ENCODE results near the gene SLIT3.

Gene SLIT3

DNA sequence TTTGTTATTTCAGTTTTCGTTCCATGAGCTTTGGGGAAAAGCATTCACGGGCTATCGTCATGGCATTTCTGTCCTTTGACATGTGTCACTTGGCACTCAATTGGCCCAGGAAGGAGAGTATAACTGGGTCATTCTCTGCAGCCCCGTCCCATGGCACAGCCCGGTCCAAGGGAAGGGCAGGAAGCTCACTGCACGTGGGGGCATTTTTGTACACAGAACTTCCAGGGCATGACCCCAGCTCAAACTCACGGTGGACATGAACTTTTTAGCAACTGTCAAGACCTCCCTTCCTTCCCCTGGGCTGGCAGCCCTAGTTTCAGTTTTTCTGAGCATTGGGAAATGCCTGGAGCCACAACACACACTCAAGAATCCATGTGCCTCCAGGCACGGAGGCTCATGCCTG lies 560.1 kb downstream of the SLIT3 start:
- Mint-ChIP-seq H3K27ac (no peak overlapping the region), H3K4me1 (ENCODE audit: low read depth) (peaks cover 4% of the 10 kb centered on the region), H3K9me3 (peaks cover 4% of the 10 kb centered on the region), H3K36me3 (ENCODE audit: low read depth) (no peaks in the 10 kb centered on the region), H3K4me3 (no peak overlapping the region), H3K27me3 (peaks cover 2% of the 10 kb centered on the region)
- DNase-seq = no peak

GRCh38 chr5:168740092-168740800 lies 560.7 kb downstream of the SLIT3 start:
- Mint-ChIP-seq H3K27me3 (peaks cover 2% of the 10 kb centered on the region), H3K36me3 (ENCODE audit: low read depth) (no peaks in the 10 kb centered on the region), H3K4me1 (ENCODE audit: low read depth) (peaks cover 6% of the 10 kb centered on the region)

GRCh38 chr5:168737066-168737465 lies 563.9 kb downstream of the SLIT3 start:
- peaks cover 13% of the 10 kb centered on the region for H3K4me1 Mint-ChIP-seq (ENCODE audit: low read depth)
- H3K27ac Mint-ChIP-seq = no peak overlapping the region
- no peaks in the 10 kb centered on the region for H3K9me3 Mint-ChIP-seq
- no peaks in the 10 kb centered on the region for H3K36me3 Mint-ChIP-seq (ENCODE audit: low read depth)
- H3K27me3 Mint-ChIP-seq = peaks cover 4% of the 10 kb centered on the region
- H3K4me3 Mint-ChIP-seq = no peak overlapping the region
- no peak for DNase-seq

More at GRCh38 chr5:168740092-168740800, 560.7 kb downstream of the SLIT3 start:
- H3K27ac Mint-ChIP-seq = no peak overlapping the region
- DNase-seq = no peak
- H3K9me3 Mint-ChIP-seq = peaks cover 4% of the 10 kb centered on the region
- H3K4me3 Mint-ChIP-seq = no peak overlapping the region

DNA sequence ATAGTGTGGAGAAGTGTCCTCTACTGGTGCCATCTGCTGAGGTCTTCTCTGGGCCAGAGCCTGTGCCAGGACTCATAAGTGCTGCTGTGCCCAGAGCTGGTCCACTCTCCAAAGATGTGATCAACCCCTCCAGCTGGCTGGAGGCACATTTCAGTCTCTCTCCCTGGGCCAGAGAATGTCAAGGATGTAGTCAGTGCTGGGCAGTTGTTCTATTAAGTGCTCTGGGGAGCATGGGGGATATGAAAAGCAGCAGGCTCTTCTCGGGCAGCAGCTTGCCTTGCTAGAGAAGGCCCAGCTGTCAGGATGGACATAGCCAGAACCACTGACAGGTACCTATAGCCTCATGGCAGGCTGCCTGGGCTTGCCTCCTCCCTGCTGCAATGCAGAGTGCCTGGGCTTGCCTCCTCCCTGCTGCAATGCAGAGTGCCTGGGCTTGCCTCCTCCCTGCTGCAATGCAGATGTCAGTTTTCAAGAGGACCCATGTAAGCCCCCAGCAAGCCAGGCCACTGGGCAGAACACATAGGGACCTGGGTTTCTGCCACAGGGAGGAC lies 564.6 kb downstream of the SLIT3 start:
- no peak overlapping the region for H3K4me3 Mint-ChIP-seq
- H3K27ac Mint-ChIP-seq = no peak overlapping the region
- H3K4me1 Mint-ChIP-seq (ENCODE audit: low read depth) = peaks cover 13% of the 10 kb centered on the region
- no peak for DNase-seq
- peaks cover 2% of the 10 kb centered on the region for H3K27me3 Mint-ChIP-seq
- H3K9me3 Mint-ChIP-seq = no peaks in the 10 kb centered on the region
- no peaks in the 10 kb centered on the region for H3K36me3 Mint-ChIP-seq (ENCODE audit: low read depth)

GRCh38 chr5:168734620-168735300 lies 566.2 kb downstream of the SLIT3 start:
- H3K27me3 Mint-ChIP-seq = peaks cover 6% of the 10 kb centered on the region
- no peaks in the 10 kb centered on the region for H3K36me3 Mint-ChIP-seq (ENCODE audit: low read depth)
- DNase-seq = no peak
- H3K27ac Mint-ChIP-seq = no peak overlapping the region
- H3K4me1 Mint-ChIP-seq (ENCODE audit: low read depth) = peaks cover 13% of the 10 kb centered on the region
- no peak overlapping the region for H3K4me3 Mint-ChIP-seq
- peaks cover 4% of the 10 kb centered on the region for H3K9me3 Mint-ChIP-seq

GRCh38 chr5:168734119-168734518 lies 566.8 kb downstream of the SLIT3 start:
- no peaks in the 10 kb centered on the region for H3K36me3 Mint-ChIP-seq (ENCODE audit: low read depth)
- H3K4me1 Mint-ChIP-seq (ENCODE audit: low read depth) = peaks cover 13% of the 10 kb centered on the region
- peaks cover 8% of the 10 kb centered on the region for H3K9me3 Mint-ChIP-seq
- H3K4me3 Mint-ChIP-seq = no peak overlapping the region
- H3K27ac Mint-ChIP-seq = no peak overlapping the region
- DNase-seq = no peak
- H3K27me3 Mint-ChIP-seq = peaks cover 10% of the 10 kb centered on the region

GRCh38 chr5:168728546-168729211 lies 572.3 kb downstream of the SLIT3 start:
- H3K9me3 Mint-ChIP-seq = peaks cover 27% of the 10 kb centered on the region
- H3K4me3 Mint-ChIP-seq = no peak overlapping the region
- peaks cover 23% of the 10 kb centered on the region for H3K27me3 Mint-ChIP-seq
- H3K36me3 Mint-ChIP-seq (ENCODE audit: low read depth) = no peaks in the 10 kb centered on the region
- H3K4me1 Mint-ChIP-seq (ENCODE audit: low read depth) = no peaks in the 10 kb centered on the region
- H3K27ac Mint-ChIP-seq = no peak overlapping the region
- no peak for DNase-seq

DNA sequence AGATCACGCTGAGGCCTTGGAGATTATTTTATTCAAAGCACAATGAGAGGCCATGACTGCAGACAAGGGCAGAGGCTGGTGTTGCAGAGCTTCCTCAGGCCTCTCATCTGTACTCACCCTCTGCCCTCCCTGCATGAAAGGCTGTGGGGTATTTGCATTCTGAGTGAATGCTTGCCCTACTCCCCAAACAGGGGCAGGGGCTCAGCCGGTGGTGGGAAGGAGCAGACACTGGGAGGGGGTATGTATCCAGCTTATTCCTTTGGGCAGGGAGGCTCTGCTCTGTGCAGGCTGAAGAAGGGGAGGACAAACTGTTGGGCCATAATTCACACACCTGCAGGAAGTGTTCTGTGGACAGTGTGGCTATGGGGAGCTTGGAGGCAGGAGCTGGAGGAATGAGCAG lies 573.4 kb downstream of the SLIT3 start:
- Mint-ChIP-seq H3K9me3 (peaks cover 27% of the 10 kb centered on the region), H3K36me3 (ENCODE audit: low read depth) (no peaks in the 10 kb centered on the region), H3K27ac (no peak overlapping the region), H3K4me3 (no peak overlapping the region), H3K4me1 (ENCODE audit: low read depth) (no peaks in the 10 kb centered on the region), H3K27me3 (peaks cover 32% of the 10 kb centered on the region)
- no peak for DNase-seq

DNA sequence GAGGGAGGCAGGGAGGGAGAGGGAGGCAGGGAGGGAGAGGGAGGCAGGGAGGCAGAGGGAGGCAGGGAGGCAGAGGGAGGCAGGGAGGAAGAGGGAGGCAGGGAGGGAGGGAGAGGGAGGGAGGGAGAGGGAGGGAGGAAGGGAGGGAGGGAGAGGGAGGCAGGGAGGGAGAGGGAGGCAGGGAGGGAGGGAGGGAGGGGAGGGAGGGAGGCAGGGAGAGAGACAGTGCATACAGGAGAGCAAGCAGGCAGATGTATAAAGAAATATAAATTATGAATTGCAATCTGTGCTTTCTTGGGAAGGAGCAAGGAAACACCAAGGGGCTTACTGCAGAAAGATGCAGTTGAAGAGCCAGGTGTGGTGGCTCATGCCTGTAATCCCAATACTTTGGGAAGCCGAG lies 574.6 kb downstream of the SLIT3 start:
- no peaks in the 10 kb centered on the region for H3K36me3 Mint-ChIP-seq (ENCODE audit: low read depth)
- H3K4me3 Mint-ChIP-seq = no peak overlapping the region
- no peak for DNase-seq
- H3K9me3 Mint-ChIP-seq = peaks cover 27% of the 10 kb centered on the region
- H3K27me3 Mint-ChIP-seq = peaks cover 42% of the 10 kb centered on the region
- no peaks in the 10 kb centered on the region for H3K4me1 Mint-ChIP-seq (ENCODE audit: low read depth)
- no peak overlapping the region for H3K27ac Mint-ChIP-seq

DNA sequence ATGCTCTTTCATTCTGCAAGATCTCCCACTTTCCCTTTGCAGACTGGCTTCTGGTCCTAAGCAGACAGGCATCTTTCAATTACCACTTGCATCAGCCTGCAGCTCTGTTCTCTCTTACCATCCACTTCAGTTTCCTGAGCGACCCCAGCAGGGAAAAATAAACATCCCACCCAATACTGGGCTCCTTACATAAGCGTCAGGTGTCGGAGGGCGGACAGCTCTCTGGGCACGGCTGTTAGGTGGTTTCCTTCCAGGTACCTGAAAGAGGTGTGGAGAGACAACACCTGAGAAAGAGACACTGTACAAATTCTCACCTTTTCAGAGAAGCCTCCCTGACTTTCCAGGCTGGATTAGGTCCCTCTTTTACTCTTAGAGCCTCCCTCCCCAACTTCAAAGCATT lies 576.7 kb downstream of the SLIT3 start:
- no peak overlapping the region for H3K4me3 Mint-ChIP-seq

GRCh38 chr5:168723037-168723436 lies 577.9 kb downstream of the SLIT3 start:
- Mint-ChIP-seq H3K36me3 (ENCODE audit: low read depth) (no peaks in the 10 kb centered on the region), H3K4me3 (no peak overlapping the region), H3K4me1 (ENCODE audit: low read depth) (no peaks in the 10 kb centered on the region), H3K27ac (no peak overlapping the region), H3K9me3 (peaks cover 13% of the 10 kb centered on the region), H3K27me3 (peaks cover 40% of the 10 kb centered on the region)
- no peak for DNase-seq

More for the DNA sequence above, 576.7 kb downstream of the SLIT3 start:
- no peak for DNase-seq
- no peaks in the 10 kb centered on the region for H3K4me1 Mint-ChIP-seq (ENCODE audit: low read depth)
- H3K36me3 Mint-ChIP-seq (ENCODE audit: low read depth) = no peaks in the 10 kb centered on the region
- peaks cover 19% of the 10 kb centered on the region for H3K9me3 Mint-ChIP-seq
- H3K27me3 Mint-ChIP-seq = peaks cover 40% of the 10 kb centered on the region
- H3K27ac Mint-ChIP-seq = no peak overlapping the region

GRCh38 chr5:168721966-168722365 lies 579.0 kb downstream of the SLIT3 start:
- H3K4me1 Mint-ChIP-seq (ENCODE audit: low read depth) = no peaks in the 10 kb centered on the region
- no peak overlapping the region for H3K27ac Mint-ChIP-seq
- peaks cover 40% of the 10 kb centered on the region for H3K27me3 Mint-ChIP-seq
- H3K36me3 Mint-ChIP-seq (ENCODE audit: low read depth) = no peaks in the 10 kb centered on the region
- no peak overlapping the region for H3K4me3 Mint-ChIP-seq
- no peak for DNase-seq
- peaks cover 4% of the 10 kb centered on the region for H3K9me3 Mint-ChIP-seq

DNA sequence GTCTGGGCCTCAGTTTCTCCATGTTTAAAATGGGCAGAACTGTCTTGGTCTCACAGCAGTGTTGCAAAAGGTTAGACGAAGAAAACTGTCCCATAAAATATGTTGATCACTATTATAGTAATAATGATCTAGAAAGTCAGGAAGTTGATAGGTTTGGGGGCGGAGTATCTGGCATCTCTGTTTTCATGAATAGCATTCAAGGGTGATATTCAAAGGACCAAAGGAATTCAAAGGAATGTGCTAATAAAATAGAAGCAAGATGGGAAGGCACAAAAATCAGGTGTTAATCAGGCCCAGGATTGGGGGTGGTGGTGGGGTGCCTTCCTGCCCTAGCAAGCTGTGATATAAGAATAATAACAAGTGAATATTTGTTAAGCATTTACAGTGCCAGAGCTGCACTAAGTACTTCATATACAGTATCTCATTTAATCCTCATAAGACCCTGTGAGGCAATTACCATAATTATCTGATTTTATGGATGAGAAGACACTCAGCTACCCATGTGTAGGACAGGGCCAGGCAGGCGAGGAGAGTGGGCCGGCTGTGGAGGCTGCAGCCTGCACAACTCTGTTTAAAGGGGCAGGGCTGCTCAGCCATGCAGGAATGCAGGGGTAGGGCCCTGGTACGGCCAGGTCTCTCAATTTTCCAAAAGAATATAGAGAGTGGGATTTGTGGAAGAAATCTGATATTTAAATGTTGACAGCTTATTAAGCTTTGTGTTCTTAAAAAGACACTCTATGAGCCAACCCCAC lies 579.8 kb downstream of the SLIT3 start:
- Mint-ChIP-seq H3K36me3 (ENCODE audit: low read depth) (no peaks in the 10 kb centered on the region), H3K4me1 (ENCODE audit: low read depth) (no peaks in the 10 kb centered on the region), H3K4me3 (no peak overlapping the region), H3K9me3 (peaks cover 4% of the 10 kb centered on the region), H3K27me3 (peaks cover 40% of the 10 kb centered on the region), H3K27ac (no peak overlapping the region)
- DNase-seq = no peak

DNA sequence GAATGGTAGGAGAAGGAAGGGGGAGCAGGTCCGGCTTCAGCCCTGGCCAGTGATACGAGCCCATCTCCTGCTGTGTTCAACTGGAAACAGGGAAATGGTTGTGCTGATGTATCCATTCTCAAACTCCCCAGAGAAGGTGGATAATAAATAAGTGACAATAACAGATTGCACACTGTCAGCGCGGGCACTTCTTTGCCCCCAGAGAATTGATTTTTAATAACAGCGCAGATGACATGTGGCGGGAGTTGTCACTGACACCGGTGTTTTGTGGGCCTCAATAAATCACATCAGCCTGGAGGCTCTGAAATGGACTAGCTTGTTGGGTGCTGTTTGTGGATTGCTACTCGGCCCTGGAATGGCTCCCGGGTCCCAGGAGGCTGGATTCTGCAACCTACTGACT lies 580.4 kb downstream of the SLIT3 start:
- no peak overlapping the region for H3K4me3 Mint-ChIP-seq
- H3K27ac Mint-ChIP-seq = no peak overlapping the region
- no peaks in the 10 kb centered on the region for H3K36me3 Mint-ChIP-seq (ENCODE audit: low read depth)
- no peak for DNase-seq
- peaks cover 34% of the 10 kb centered on the region for H3K27me3 Mint-ChIP-seq
- H3K9me3 Mint-ChIP-seq = no peaks in the 10 kb centered on the region
- no peaks in the 10 kb centered on the region for H3K4me1 Mint-ChIP-seq (ENCODE audit: low read depth)

Measured in activated T-cell treated with anti-CD3 and anti-CD28 coated beads, Interleukin-2, amount 50 U/mL, for 24 hours (primary cell).